CMK (cell line): ENCODE measurements around the gene FBLN2.
A peak's percentile ranks its signal among the peaks of the same experiment; 100 is the strongest.
"Not testable (repeated sequence)": the region's sequence is repeated elsewhere in the genome, so short reads cannot be mapped to it uniquely, and the experiment has no call there.

Experiments used
- DNase-seq: peaks from one replicate; pipeline ENCODE4 v3.0.0-alpha.2; 2010; ENCODE audit warnings: low read depth

Gene FBLN2

DNA sequence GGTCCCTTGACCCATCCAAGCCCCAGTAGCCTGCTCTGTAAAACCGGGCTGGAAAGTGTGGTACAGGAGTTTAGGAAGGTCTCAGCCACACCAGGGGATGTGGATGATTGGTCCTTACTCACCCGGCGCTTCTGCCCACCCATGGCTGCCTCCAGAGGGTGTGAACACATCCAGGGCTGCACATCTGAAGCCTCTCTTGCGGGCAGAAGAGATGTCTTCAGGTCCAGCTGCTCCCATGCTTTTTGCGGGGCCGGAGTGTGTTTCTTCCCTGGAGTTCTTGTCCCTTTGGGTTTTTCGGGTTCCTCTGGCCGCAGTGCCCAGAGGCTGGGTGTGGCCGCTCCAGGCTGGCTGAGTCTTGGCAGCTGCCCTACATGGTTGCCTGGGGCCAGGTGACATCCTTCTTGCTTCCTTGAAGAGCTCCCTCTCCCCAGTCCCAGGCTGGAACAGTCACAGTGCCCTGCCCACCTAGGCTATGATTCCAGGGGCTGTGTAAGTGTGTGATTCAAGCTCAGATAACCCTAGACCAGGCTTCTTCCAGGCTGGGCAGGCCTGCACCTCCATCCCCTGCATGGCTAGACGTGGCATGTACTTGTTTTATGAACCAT lies 34.9 kb upstream of the FBLN2 start:
- no peak for DNase-seq

- no peak for DNase-seq
These were observed 34.1 kb upstream of the FBLN2 start for GRCh38 chr3:13514639-13515435.

DNA sequence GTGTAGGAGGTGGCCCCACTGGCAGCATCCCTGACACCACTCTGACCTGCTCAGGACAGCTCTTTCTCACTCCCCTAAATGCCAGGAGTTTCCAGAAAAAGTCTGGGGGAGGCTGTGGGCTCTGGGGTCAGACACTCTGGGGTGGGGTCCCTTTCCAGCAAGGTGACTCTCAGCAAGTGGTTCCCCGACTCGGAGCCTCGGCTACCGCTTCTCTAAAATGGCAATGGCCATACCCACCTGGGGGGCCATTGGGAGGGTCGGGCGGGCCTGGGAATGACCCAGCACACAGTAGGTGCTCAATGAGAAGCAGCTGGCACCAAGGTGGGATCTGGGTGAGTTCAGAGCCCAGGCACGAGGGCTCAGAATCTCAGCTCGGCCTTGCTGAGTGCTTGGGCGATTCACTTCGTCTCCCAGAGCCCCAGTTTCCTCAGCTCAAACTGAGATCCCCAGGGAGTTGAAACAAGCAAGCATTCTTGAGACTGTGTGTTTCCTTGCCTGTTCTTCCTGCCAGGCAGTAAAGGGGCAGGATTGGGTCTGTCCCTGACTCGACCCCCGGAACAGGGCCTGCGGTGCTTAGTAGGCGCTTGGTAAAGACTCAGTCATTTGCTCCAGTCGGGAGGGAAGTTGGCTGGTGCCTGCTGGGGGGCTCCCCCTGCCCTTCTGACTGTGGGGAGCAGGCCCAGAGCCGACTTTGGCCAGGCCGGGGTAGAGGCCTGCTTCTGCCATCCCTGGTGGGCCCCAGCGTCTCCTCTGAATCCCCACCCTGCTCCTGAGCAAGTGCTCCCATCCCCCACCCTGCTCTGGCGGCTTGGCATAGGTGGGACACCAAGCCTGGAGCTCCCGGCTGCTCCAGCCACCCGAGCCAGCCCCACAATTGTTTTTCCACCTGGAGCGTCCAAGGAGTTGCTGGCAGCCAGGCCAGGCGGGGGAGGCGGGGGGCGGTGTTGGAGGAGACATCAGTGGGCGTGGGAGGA lies 32.9 kb upstream of the FBLN2 start:
- no peak for DNase-seq

DNA sequence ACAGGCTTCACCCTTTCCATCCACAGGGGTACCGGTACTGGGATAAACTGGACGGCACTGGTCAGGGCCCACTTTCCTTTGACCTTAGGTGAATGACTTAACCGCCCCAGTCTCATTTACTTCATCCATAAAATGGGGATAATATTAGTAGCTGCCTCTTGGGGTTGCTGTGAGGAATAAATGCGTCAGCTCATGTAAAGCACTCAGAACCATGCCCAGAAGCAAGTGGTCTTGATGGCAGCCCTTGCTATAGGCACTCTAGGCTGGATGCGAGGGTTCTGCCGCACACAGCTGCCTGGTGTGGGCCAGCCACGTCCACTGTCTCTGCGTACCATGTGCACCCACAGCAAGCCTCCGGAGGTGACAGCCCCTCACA lies 32.2 kb upstream of the FBLN2 start:
- DNase-seq: no peak

- DNase-seq: no peak
These were observed 31.5 kb upstream of the FBLN2 start for GRCh38 chr3:13517253-13517977.

DNA sequence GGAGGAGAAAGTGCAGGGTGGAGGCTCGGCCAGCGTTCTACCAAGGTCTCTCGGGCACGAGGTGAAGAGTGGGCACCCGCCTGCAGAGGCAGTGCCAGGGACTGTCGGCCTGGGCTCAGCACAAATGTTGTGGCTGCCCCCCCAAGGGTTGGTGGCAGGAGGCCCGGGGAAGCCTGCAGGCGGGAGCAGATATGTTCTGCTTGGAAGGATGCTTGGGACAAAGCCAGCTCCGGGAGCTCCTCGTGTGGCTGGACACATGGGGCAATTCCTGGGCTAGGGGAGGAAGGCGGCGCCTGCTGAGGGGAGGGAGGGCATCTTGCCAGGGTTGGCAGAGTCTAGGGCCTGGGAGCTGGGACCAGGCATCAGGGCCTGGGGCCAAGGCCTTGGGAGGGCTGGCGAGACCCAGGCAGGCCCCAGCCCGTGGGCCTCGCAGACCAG lies 30.4 kb upstream of the FBLN2 start:
- DNase-seq: no peak

DNA sequence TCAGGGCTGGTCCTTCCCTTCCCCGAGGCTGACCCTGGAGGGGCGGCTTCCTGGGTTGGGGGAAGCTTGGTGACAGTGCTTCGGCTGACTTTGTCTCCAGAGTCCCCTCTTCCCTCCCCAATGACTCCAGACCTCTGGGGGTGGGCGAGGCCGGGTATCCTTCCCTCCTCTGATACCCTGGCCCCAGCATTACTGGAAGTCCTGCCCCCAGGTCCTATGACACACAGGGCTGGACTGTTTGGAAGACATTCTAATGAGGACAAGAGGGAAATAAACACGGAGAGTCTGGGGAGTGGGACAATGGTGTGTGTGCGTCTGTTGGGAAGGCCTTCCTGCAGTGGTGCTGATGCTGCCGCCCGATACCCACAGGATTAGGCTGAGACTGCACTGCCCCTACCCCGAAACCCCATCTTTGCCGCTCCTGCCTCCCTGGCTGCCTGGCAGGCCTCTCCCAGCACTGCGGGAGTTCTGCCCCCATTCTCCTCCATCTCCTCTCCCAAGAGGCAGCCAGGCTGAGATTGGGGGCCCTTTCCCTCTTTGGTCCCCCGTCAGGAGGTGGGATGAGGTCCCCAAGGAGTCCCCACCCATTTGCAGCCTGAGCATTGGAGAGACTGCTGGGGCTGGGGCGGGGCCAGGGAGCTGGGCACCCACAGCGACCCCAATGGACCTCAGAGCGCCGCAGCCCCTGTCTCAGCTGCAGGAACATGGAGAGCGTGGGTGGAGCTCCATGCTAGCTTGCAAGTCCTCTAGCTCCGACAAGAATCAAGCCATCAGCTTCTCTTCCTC lies 29.7 kb upstream of the FBLN2 start:
- no peak for DNase-seq

- DNase-seq: no peak
These were observed 28.5 kb upstream of the FBLN2 start for GRCh38 chr3:13520326-13520880.

- no peak for DNase-seq
These were observed 27.6 kb upstream of the FBLN2 start for GRCh38 chr3:13521309-13521708.

- DNase-seq: not testable (repeated sequence)
These were observed 27.2 kb upstream of the FBLN2 start for GRCh38 chr3:13521749-13522148.

GRCh38 chr3:13522236-13522635 lies 26.7 kb upstream of the FBLN2 start:
- no peak for DNase-seq

GRCh38 chr3:13524979-13525669 lies 23.8 kb upstream of the FBLN2 start:
- no peak for DNase-seq

GRCh38 chr3:13525827-13526625 lies 22.9 kb upstream of the FBLN2 start:
- DNase-seq: no peak

DNA sequence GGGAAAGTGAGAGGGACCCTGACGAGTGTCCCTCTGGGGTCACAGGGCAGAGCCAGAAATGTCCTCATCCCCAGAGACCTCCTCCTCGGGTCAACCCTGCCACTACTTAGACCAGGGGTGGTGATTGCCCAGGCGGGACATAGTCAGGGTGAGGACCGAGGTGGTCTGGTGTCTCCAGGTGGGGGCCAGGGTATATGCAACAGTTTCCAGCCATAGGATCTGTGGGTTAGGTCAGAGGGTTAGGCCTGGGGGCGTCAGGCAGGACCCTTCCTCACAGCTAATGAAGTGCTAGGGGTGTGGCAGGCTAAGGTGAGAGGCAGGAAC lies 22.3 kb upstream of the FBLN2 start:
- DNase-seq: no peak

GRCh38 chr3:13528217-13528867 lies 20.6 kb upstream of the FBLN2 start:
- DNase-seq: peak; percentile 43

- no peak for DNase-seq
These were observed 19.5 kb upstream of the FBLN2 start for GRCh38 chr3:13529196-13530112.

- no peak for DNase-seq
These were observed 18.5 kb upstream of the FBLN2 start for GRCh38 chr3:13530241-13531009.
